ENCODE results near the gene DMRT3.

The DMRT3 gene

GRCh38 chr9:1024112-1024511 is 47.7 kb downstream of the DMRT3 start:
- no peaks in the 10 kb centered on the region for H3K9me3 ChIP-seq (ENCODE audit: control insufficient read depth in 2 of 2, low read length in 2 of 2)
- H3K4me1 ChIP-seq (ENCODE audit: control insufficient read depth in 2 of 2, insufficient read depth in 2 of 2, low read length in 2 of 2) = no peaks in the 10 kb centered on the region
- H3K27ac ChIP-seq (ENCODE audit: low read depth in 2 of 2, low read length in 2 of 2) = no peak overlapping the region
- H3K4me3 ChIP-seq (ENCODE audit: low read length in 2 of 2) = no peak overlapping the region
- no peak overlapping the region for H3K9ac ChIP-seq (ENCODE audit: low read depth in 1 of 2, low read length in 2 of 2)
- peaks cover 0 to 4% of the 10 kb centered on the region in 2 donors for H3K27me3 ChIP-seq (ENCODE audit: control insufficient read depth in 2 of 2, insufficient read depth in 2 of 2, low read length in 2 of 2)
- no peaks in the 10 kb centered on the region for H3K36me3 ChIP-seq (ENCODE audit: control insufficient read depth in 2 of 2, insufficient read depth in 2 of 2, low read length in 2 of 2)

- H3K9ac ChIP-seq (ENCODE audit: low read depth in 1 of 2, low read length in 2 of 2) = no peak overlapping the region
- no peaks in the 10 kb centered on the region for H3K36me3 ChIP-seq (ENCODE audit: control insufficient read depth in 2 of 2, insufficient read depth in 2 of 2, low read length in 2 of 2)
- no peak overlapping the region for H3K4me3 ChIP-seq (ENCODE audit: low read length in 2 of 2)
- peaks cover 0 to 4% of the 10 kb centered on the region in 2 donors for H3K27me3 ChIP-seq (ENCODE audit: control insufficient read depth in 2 of 2, insufficient read depth in 2 of 2, low read length in 2 of 2)
- no peak overlapping the region for H3K27ac ChIP-seq (ENCODE audit: low read depth in 2 of 2, low read length in 2 of 2)
- no peaks in the 10 kb centered on the region for H3K4me1 ChIP-seq (ENCODE audit: control insufficient read depth in 2 of 2, insufficient read depth in 2 of 2, low read length in 2 of 2)
- no peaks in the 10 kb centered on the region for H3K9me3 ChIP-seq (ENCODE audit: control insufficient read depth in 2 of 2, low read length in 2 of 2)
Observed at GRCh38 chr9:1025131-1025530, 48.7 kb downstream of the DMRT3 start.

GRCh38 chr9:1026219-1026618 is 49.8 kb downstream of the DMRT3 start:
- Histone ChIP-seq H3K4me1 (ENCODE audit: control insufficient read depth in 2 of 2, insufficient read depth in 2 of 2, low read length in 2 of 2) (no peaks in the 10 kb centered on the region), H3K4me3 (ENCODE audit: low read length in 2 of 2) (no peak overlapping the region), H3K27ac (ENCODE audit: low read depth in 2 of 2, low read length in 2 of 2) (no peak overlapping the region), H3K9me3 (ENCODE audit: control insufficient read depth in 2 of 2, low read length in 2 of 2) (no peaks in the 10 kb centered on the region), H3K27me3 (ENCODE audit: control insufficient read depth in 2 of 2, insufficient read depth in 2 of 2, low read length in 2 of 2) (no peaks in the 10 kb centered on the region), H3K9ac (ENCODE audit: low read depth in 1 of 2, low read length in 2 of 2) (no peak overlapping the region), H3K36me3 (ENCODE audit: control insufficient read depth in 2 of 2, insufficient read depth in 2 of 2, low read length in 2 of 2) (no peaks in the 10 kb centered on the region)

- Histone ChIP-seq H3K4me3 (ENCODE audit: low read length in 2 of 2) (no peak overlapping the region), H3K4me1 (ENCODE audit: control insufficient read depth in 2 of 2, insufficient read depth in 2 of 2, low read length in 2 of 2) (no peaks in the 10 kb centered on the region), H3K9ac (ENCODE audit: low read depth in 1 of 2, low read length in 2 of 2) (no peak overlapping the region), H3K27me3 (ENCODE audit: control insufficient read depth in 2 of 2, insufficient read depth in 2 of 2, low read length in 2 of 2) (no peaks in the 10 kb centered on the region), H3K9me3 (ENCODE audit: control insufficient read depth in 2 of 2, low read length in 2 of 2) (no peaks in the 10 kb centered on the region), H3K36me3 (ENCODE audit: control insufficient read depth in 2 of 2, insufficient read depth in 2 of 2, low read length in 2 of 2) (no peaks in the 10 kb centered on the region), H3K27ac (ENCODE audit: low read depth in 2 of 2, low read length in 2 of 2) (no peak overlapping the region)
Observed at GRCh38 chr9:1028501-1029190, 52.2 kb downstream of the DMRT3 start.

GRCh38 chr9:1031951-1032601 is 55.6 kb downstream of the DMRT3 start:
- H3K4me1 ChIP-seq (ENCODE audit: control insufficient read depth in 2 of 2, insufficient read depth in 2 of 2, low read length in 2 of 2) = no peaks in the 10 kb centered on the region
- H3K9ac ChIP-seq (ENCODE audit: low read depth in 1 of 2, low read length in 2 of 2) = no peak overlapping the region
- no peak overlapping the region for H3K27ac ChIP-seq (ENCODE audit: low read depth in 2 of 2, low read length in 2 of 2)
- no peak overlapping the region for H3K4me3 ChIP-seq (ENCODE audit: low read length in 2 of 2)
- peaks cover 0 to 5% of the 10 kb centered on the region in 2 donors for H3K27me3 ChIP-seq (ENCODE audit: control insufficient read depth in 2 of 2, insufficient read depth in 2 of 2, low read length in 2 of 2)
- no peaks in the 10 kb centered on the region for H3K9me3 ChIP-seq (ENCODE audit: control insufficient read depth in 2 of 2, low read length in 2 of 2)
- no peaks in the 10 kb centered on the region for H3K36me3 ChIP-seq (ENCODE audit: control insufficient read depth in 2 of 2, insufficient read depth in 2 of 2, low read length in 2 of 2)

- H3K9ac ChIP-seq (ENCODE audit: low read depth in 1 of 2, low read length in 2 of 2) = no peak overlapping the region
Observed at GRCh38 chr9:1034271-1034670, 57.8 kb downstream of the DMRT3 start.

GRCh38 chr9:1039589-1039988 is 63.1 kb downstream of the DMRT3 start:
- H3K9me3 ChIP-seq (ENCODE audit: control insufficient read depth in 2 of 2, low read length in 2 of 2) = no peaks in the 10 kb centered on the region
- H3K27me3 ChIP-seq (ENCODE audit: control insufficient read depth in 2 of 2, insufficient read depth in 2 of 2, low read length in 2 of 2) = peaks cover 37 to 50% of the 10 kb centered on the region in 2 donors
- H3K4me3 ChIP-seq (ENCODE audit: low read length in 2 of 2) = no peak overlapping the region
- no peaks in the 10 kb centered on the region for H3K36me3 ChIP-seq (ENCODE audit: control insufficient read depth in 2 of 2, insufficient read depth in 2 of 2, low read length in 2 of 2)
- H3K27ac ChIP-seq (ENCODE audit: low read depth in 2 of 2, low read length in 2 of 2) = no peak overlapping the region
- H3K9ac ChIP-seq (ENCODE audit: low read depth in 1 of 2, low read length in 2 of 2) = no peak overlapping the region
- H3K4me1 ChIP-seq (ENCODE audit: control insufficient read depth in 2 of 2, insufficient read depth in 2 of 2, low read length in 2 of 2) = no peaks in the 10 kb centered on the region

More at GRCh38 chr9:1034271-1034670, 57.8 kb downstream of the DMRT3 start:
- Histone ChIP-seq H3K4me3 (ENCODE audit: low read length in 2 of 2) (no peak overlapping the region), H3K9me3 (ENCODE audit: control insufficient read depth in 2 of 2, low read length in 2 of 2) (no peaks in the 10 kb centered on the region), H3K27ac (ENCODE audit: low read depth in 2 of 2, low read length in 2 of 2) (no peak overlapping the region), H3K4me1 (ENCODE audit: control insufficient read depth in 2 of 2, insufficient read depth in 2 of 2, low read length in 2 of 2) (no peaks in the 10 kb centered on the region), H3K27me3 (ENCODE audit: control insufficient read depth in 2 of 2, insufficient read depth in 2 of 2, low read length in 2 of 2) (peaks cover 8 to 13% of the 10 kb centered on the region in 2 donors), H3K36me3 (ENCODE audit: control insufficient read depth in 2 of 2, insufficient read depth in 2 of 2, low read length in 2 of 2) (no peaks in the 10 kb centered on the region)

Data from mucosa of rectum (tissue), 2 donors.